Gastroesophageal sphincter (tissue), 4 donors: Measurements from ENCODE around the gene FGF18. TPM values are rescaled to one million over a fixed set of nuclear protein-coding genes. Genes with fewer than 3 reads are reported as not detected.
"Not testable (repeated sequence)": the region's sequence is repeated elsewhere in the genome, so short reads cannot be mapped to it uniquely, and the experiment has no call there.

ENCODE experiments used
- ATAC-seq: fragments of 150-250 bp; one replicate; pipeline ENCODE4 v1.9.1; 2016; ENCODE audit warnings: mild to moderate bottlenecking, moderate library complexity
- H3K27ac ChIP-seq, 4 donors: fragments of 200-600 bp; sonication (generic) in 3 of 4; 1 replicate in 3 of 4; 2 replicates in 1 of 4; pipeline ENCODE4 v1.5.1; 2016 to 2019
- H3K27me3 ChIP-seq: fragments of 200-600 bp; sonication (generic); one replicate; pipeline ENCODE4 v1.5.1; 2019
- H3K36me3 ChIP-seq, 2 donors: fragments of 200-600 bp; sonication (generic); one replicate each; pipeline ENCODE4 v1.5.1; 2019; ENCODE audit warnings: control low read depth in 1 of 2
- H3K4me1 ChIP-seq, 3 donors: fragments of 200-600 bp; sonication (generic); 1 replicate in 2 of 3; 2 replicates in 1 of 3; pipeline ENCODE4 v1.5.1; 2016 to 2019; ENCODE audit warnings: control low read depth in 2 of 3
- H3K4me3 ChIP-seq, 2 donors: fragments of 200-600 bp; sonication (generic); one replicate each; pipeline ENCODE4 v1.5.1; 2019; ENCODE audit warnings: mild to moderate bottlenecking in 1 of 2, moderate library complexity in 1 of 2
- H3K9me3 ChIP-seq, 3 donors: fragments of 200-600 bp; sonication (generic); one replicate each; pipeline ENCODE4 v1.5.1; 2017 to 2019; ENCODE audit warnings: control low read depth in 2 of 3
- EP300 ChIP-seq: sonication (generic); formaldehyde crosslinking; IDR thresholded peaks from one replicate; pipeline ENCODE4 v1.6.1; 2017; ENCODE audit warnings: antibody characterized with exemption, mild to moderate bottlenecking
- POLR2A ChIP-seq, 2 donors: fragments of 450-650 bp; IDR thresholded peaks; one replicate each; pipeline ENCODE4 v1.6.1; 2017; ENCODE audit warnings: antibody characterized with exemption in 2 of 2, mild to moderate bottlenecking in 2 of 2, moderate library complexity in 1 of 2
- POLR2AphosphoS5 ChIP-seq: sonication (generic); formaldehyde crosslinking; IDR thresholded peaks from one replicate; pipeline ENCODE4 v1.6.1; 2017; ENCODE audit warnings: antibody characterized with exemption
- WGBS, 2 donors: methylation state at CpG; one replicate each; pipeline ENCODE4 v1.1.5; 2018; ENCODE audit warnings: low coverage in 1 of 2; 5-methylcytosine and 5-hydroxymethylcytosine counted together
- total RNA-seq, 4 donors: library from RNA; depleted of rRNA; stranded (reverse); fragments of >200 nt; gene quantifications; one replicate each; pipeline ENCODE4 v1.1.0, GENCODE V29; 2016
- TF ChIP-seq, protein P1 (sequence below), 4 experiments: fragments of 200-600 bp in 2 of 4; fragments of 450-650 bp in 2 of 4; sonication (generic) in 1 of 4; IDR thresholded peaks; one replicate each; pipeline ENCODE4 v1.5.1; 2017 to 2019; ENCODE audit warnings: antibody characterized with exemption in 4 of 4, mild to moderate bottlenecking in 2 of 4, moderate library complexity in 2 of 4

Gene FGF18
- total RNA-seq, 4 donors from 2014 or later = 1.8 to 2.1 TPM; not detected in 2

DNA sequence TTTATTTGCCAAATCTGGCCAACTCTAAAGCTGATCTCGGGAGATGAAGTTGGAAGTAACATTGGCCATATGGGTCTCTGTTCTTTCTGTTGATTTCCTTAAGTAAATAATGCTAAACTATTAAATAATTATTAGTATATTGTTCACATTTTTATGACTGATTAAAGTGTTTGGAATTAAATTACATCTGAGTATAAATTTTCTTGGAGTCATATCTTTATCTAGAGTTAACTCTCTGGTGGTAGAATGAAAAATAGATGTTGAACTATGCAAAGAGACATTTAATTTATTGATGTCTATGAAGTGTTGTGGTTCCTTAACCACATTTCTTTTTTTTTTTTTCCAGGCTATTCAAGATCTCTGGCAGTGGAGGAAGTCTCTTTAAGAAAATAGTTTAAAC lies 9.3 kb upstream of the FGF18 start:
- H3K36me3 ChIP-seq = peaks cover 3 to 87% of the 10 kb centered on the region in 2 donors
- H3K9me3 ChIP-seq = no peaks in the 10 kb centered on the region
- 0 to 75% methylated on average over 1 of the region's 1 CpG for WGBS, 2 donors
- peak overlapping the region in 2 of 4 donors; percentile 1 to 34 for H3K27ac ChIP-seq
- TF ChIP-seq, protein P1, sequence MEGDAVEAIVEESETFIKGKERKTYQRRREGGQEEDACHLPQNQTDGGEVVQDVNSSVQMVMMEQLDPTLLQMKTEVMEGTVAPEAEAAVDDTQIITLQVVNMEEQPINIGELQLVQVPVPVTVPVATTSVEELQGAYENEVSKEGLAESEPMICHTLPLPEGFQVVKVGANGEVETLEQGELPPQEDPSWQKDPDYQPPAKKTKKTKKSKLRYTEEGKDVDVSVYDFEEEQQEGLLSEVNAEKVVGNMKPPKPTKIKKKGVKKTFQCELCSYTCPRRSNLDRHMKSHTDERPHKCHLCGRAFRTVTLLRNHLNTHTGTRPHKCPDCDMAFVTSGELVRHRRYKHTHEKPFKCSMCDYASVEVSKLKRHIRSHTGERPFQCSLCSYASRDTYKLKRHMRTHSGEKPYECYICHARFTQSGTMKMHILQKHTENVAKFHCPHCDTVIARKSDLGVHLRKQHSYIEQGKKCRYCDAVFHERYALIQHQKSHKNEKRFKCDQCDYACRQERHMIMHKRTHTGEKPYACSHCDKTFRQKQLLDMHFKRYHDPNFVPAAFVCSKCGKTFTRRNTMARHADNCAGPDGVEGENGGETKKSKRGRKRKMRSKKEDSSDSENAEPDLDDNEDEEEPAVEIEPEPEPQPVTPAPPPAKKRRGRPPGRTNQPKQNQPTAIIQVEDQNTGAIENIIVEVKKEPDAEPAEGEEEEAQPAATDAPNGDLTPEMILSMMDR (IDR thresholded peaks at IDR 0.05) = no peak
- TF ChIP-seq EP300 (no peak), POLR2A (IDR thresholded peaks at IDR 0.05) (no peak), POLR2AphosphoS5 (no peak)
- ATAC-seq = no peak
- H3K4me1 ChIP-seq = peaks cover 9 to 40% (median 12%) of the 10 kb centered on the region in 3 donors
- H3K27me3 ChIP-seq = no peaks in the 10 kb centered on the region
- no peak overlapping the region for H3K4me3 ChIP-seq

DNA sequence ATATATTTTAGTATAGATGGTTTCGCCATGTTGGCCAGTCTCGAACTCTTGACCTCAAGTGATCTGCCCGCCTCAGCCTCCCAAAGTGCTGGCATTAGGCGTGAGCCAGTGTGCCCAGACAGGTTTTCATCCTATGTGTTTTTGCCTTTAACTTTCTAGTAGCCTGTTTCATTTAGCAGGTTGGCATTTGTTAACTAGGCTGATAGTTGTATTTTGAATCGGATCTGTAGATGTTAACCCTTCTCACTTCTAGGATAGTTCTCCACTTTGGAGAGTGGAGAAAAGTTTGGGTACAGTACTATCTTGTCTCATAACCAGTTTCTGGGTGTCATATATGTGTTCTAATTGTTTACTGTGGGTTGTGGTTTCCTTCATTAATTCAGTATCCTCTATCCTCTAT lies 7.3 kb upstream of the FGF18 start:
- Histone ChIP-seq H3K4me3 (no peak overlapping the region), H3K9me3 (no peaks in the 10 kb centered on the region), H3K36me3 (peaks cover 3 to 67% of the 10 kb centered on the region in 2 donors), H3K27ac (no peak overlapping the region), H3K27me3 (no peaks in the 10 kb centered on the region), H3K4me1 (peaks cover 9 to 40% (median 12%) of the 10 kb centered on the region in 3 donors)
- 81 to 90% methylated on average over 5 of the region's 5 CpGs for WGBS, 2 donors
- TF ChIP-seq, protein P1 (IDR thresholded peaks at IDR 0.05) = no peak
- TF ChIP-seq POLR2AphosphoS5 = no peak
- no peak for TF ChIP-seq POLR2A (IDR thresholded peaks at IDR 0.05)
- no peak for TF ChIP-seq EP300
- no peak for ATAC-seq

DNA sequence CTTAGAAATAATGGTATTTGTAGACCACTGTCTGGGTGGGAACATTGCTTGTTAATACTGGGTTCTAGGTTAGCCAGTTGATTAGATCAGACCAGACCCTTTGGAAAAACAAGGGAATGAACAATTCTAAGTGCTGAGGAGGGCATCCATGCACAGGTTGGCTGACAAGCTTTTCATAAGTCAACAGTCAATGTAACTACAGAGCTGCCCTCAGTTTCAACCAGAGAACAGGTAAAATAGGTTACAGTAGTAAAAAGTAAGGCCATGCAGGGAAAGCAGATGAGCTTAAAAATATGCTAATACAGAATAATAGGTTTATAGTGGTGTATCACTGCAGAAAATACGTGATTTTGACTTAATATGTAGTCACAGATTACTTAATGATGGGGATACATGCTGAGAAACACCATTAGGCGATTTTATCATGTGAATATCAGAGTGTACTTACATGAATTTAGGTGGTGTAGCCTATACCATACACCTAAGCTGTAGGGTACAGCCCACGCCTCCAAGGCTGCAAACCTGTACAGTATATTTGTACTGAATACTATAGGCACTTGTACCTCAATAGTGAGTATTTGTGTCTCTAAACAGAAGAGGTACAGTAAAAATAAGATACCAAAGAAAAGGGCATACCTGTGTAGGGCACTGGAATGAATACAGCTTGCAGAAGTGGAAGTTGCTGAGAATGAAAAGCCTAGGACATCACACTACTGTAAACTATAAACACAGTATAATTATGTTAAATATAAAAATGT lies 6.1 kb upstream of the FGF18 start:
- Histone ChIP-seq H3K36me3 (peaks cover 0 to 55% of the 10 kb centered on the region in 2 donors), H3K4me3 (no peak overlapping the region), H3K27me3 (no peaks in the 10 kb centered on the region), H3K9me3 (no peaks in the 10 kb centered on the region), H3K4me1 (peaks cover 9 to 30% (median 12%) of the 10 kb centered on the region in 3 donors), H3K27ac (no peak overlapping the region)
- TF ChIP-seq, protein P1 (IDR thresholded peaks at IDR 0.05) = no peak
- TF ChIP-seq EP300 = no peak
- TF ChIP-seq POLR2AphosphoS5 = no peak
- no peak for TF ChIP-seq POLR2A (IDR thresholded peaks at IDR 0.05)
- ATAC-seq = no peak
- 87 to 91% methylated on average over 3 of the region's 3 CpGs for WGBS, 2 donors

DNA sequence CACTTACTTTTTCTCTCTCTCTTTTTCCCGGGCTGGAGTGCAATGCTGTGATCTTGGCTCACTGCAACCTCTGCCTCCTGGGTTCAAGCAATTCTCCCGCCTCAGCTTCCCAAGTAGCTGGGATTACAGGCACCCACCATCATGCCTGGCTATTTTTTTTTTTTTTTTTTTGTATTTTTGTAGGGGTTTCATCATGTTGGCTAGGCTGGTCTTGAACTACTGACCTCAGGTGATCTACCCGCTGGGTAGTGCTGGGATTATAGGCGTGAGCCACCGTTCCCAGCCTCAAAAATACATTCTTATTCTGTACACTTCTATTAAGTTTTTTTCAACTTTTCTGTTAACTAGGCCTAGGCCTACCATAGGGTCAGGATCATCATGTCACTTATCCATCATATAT lies 5.5 kb upstream of the FGF18 start:
- not testable (repeated sequence) for H3K27ac ChIP-seq, ATAC-seq

DNA sequence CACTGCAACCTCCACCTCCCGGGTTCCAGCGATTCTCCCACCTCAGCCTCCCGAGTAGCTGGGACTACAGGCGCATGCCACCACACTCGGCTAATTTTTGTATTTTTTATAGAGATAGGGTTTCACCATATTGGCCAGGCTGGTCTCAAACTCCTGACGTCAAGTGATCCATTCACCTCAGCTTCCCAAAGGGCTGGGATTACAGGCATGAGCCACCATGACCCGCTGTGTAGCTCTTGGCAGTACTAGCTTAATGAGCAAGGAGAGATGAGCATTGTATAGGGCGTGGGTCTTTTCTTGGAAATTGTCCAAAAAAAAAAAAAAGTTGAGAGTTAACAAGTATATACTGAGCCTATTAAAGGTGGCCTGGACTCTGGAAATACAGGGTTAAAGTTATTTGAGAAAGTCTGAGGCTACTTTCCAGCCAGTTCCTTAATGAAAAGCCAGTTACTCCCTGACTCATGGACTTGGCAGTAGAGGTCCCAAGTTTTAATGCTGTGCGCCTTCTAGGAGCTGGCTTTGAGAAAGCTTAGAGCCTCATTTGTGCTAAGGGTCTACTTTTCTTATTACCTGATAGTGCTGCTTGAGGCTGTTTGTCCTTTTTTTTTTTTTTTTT lies 4.2 kb upstream of the FGF18 start:
- Histone ChIP-seq H3K9me3 (no peaks in the 10 kb centered on the region), H3K27ac (no peak overlapping the region), H3K27me3 (peaks cover 15% of the 10 kb centered on the region), H3K36me3 (peaks cover 0 to 44% of the 10 kb centered on the region in 2 donors), H3K4me3 (no peak overlapping the region), H3K4me1 (peaks cover under 1 to 30% (median 17%) of the 10 kb centered on the region in 3 donors)
- ATAC-seq = no peak
- WGBS, 2 donors = 77 to 79% methylated on average over 5 to 9 of the region's 9 CpGs
- TF ChIP-seq, protein P1 (IDR thresholded peaks at IDR 0.05) = no peak
- TF ChIP-seq POLR2AphosphoS5 = no peak
- TF ChIP-seq EP300 = no peak
- TF ChIP-seq POLR2A (IDR thresholded peaks at IDR 0.05) = no peak

More for the DNA sequence above, 5.5 kb upstream of the FGF18 start:
- WGBS, 2 donors = 74 to 76% methylated on average over 4 of the region's 5 CpGs
- not testable (repeated sequence) for H3K4me3 ChIP-seq, H3K9me3 ChIP-seq, H3K27me3 ChIP-seq
- Histone ChIP-seq H3K36me3 (peaks cover 0 to 55% of the 10 kb centered on the region in 2 donors), H3K4me1 (peaks cover 6 to 30% (median 15%) of the 10 kb centered on the region in 3 donors)
